IMR-90 (cell line): ENCODE results near the gene MINAR1. TPM values are rescaled to one million over a fixed set of nuclear protein-coding genes. Genes with fewer than 3 reads are reported as not detected.

Source experiments
- ATAC-seq: fragments of 200-7000 bp; cut with Tn5 transposase; 2 replicates; pipeline ENCODE4 v1.9.1; 2020; ENCODE audit warnings: low read depth, mild to moderate bottlenecking, moderate library complexity
- BruUV-seq: library from RNA; stranded (reverse); fragments of 400-500 nt; replicated peaks from 2 replicates; lab custom pipeline; 2021; lab: Mats Ljungman, UMichigan
- CTCF ChIA-PET: fragments of 300-600 bp; formaldehyde crosslinking; extraction: SDS; loops from one replicate; lab custom pipeline; 2021; ENCODE audit warnings: antibody characterized with exemption; lab: Yijun Ruan, JAX
- POLR2A ChIA-PET: fragments of 300-600 bp; sonication (Branson Sonifier 250); formaldehyde crosslinking; loops from one replicate; lab custom pipeline; 2022; ENCODE audit warnings: antibody characterized with exemption; ENCODE audit not compliant: unreplicated experiment; lab: Charles Lee
- DNase-seq: peaks from one replicate; pipeline ENCODE4 v3.0.0; 2013
- H2AFZ ChIP-seq: replicated peaks from 2 replicates; pipeline ENCODE3; 2013; ENCODE audit warnings: low read length, mild to moderate bottlenecking; ENCODE audit not compliant: poor library complexity
- H2AK5ac ChIP-seq: 2 replicates; pipeline ENCODE4 v1.6.1; 2013; ENCODE audit warnings: low read depth, low read length, inconsistent platforms
- H2AK9ac ChIP-seq: replicated peaks from 2 replicates; pipeline ENCODE3; 2013; ENCODE audit warnings: mild to moderate bottlenecking, low read depth, low read length, moderate library complexity; ENCODE audit not compliant: poor library complexity
- H2BK120ac ChIP-seq: 2 replicates; pipeline ENCODE4 v1.6.1; 2013; ENCODE audit warnings: low read depth, low read length, inconsistent platforms
- H2BK15ac ChIP-seq: 3 replicates; pipeline ENCODE4 v1.6.1; 2013; ENCODE audit warnings: low read depth, low read length, inconsistent platforms
- H2BK20ac ChIP-seq: 2 replicates; pipeline ENCODE4 v1.6.1; 2013; ENCODE audit warnings: low read depth, mild to moderate bottlenecking, inconsistent platforms, low read length, moderate library complexity
- H2BK5ac ChIP-seq: 2 replicates; pipeline ENCODE4 v1.6.1; 2013; ENCODE audit warnings: mild to moderate bottlenecking, low read depth, low read length, inconsistent platforms; ENCODE audit not compliant: poor library complexity, severe bottlenecking
- H3K14ac ChIP-seq: replicated peaks from 2 replicates; pipeline ENCODE4 v1.6.1; 2013; ENCODE audit warnings: low read depth, low read length, inconsistent platforms
- H3K18ac ChIP-seq: 2 replicates; pipeline ENCODE4 v1.6.1; 2013; ENCODE audit warnings: low read depth, low read length, control low read depth
- H3K23ac ChIP-seq: 2 replicates; pipeline ENCODE4 v1.6.1; 2013; ENCODE audit warnings: low read depth, low read length, inconsistent platforms
- H3K27ac ChIP-seq: 2 replicates; pipeline ENCODE4 v1.5.1; 2013; ENCODE audit warnings: mild to moderate bottlenecking, control low read depth, low read length; ENCODE audit not compliant: insufficient read depth
- H3K27me3 ChIP-seq: 2 replicates; pipeline ENCODE4 v1.6.1; 2013; ENCODE audit warnings: low read length; ENCODE audit not compliant: control insufficient read depth, insufficient read depth
- H3K36me3 ChIP-seq: 2 replicates; pipeline ENCODE4 v1.6.1; 2013; ENCODE audit warnings: low read length, mixed read lengths; ENCODE audit not compliant: control insufficient read depth, insufficient read depth
- H3K4ac ChIP-seq: 2 replicates; pipeline ENCODE4 v1.6.1; 2013; ENCODE audit warnings: low read depth, low read length, inconsistent platforms
- H3K4me1 ChIP-seq: 2 replicates; pipeline ENCODE4 v1.6.1; 2013; ENCODE audit warnings: low read length, mixed read lengths; ENCODE audit not compliant: control insufficient read depth, insufficient read depth
- H3K4me2 ChIP-seq: 2 replicates; pipeline ENCODE4 v1.6.1; 2013; ENCODE audit warnings: low read depth, mild to moderate bottlenecking, control low read depth, low read length, moderate library complexity
- H3K4me3 ChIP-seq: 2 replicates; pipeline ENCODE4 v1.5.1; 2013; ENCODE audit warnings: low read depth, mild to moderate bottlenecking, control low read depth, low read length, moderate library complexity; ENCODE audit not compliant: insufficient read depth
- H3K56ac ChIP-seq: 2 replicates; pipeline ENCODE4 v1.6.1; 2013; ENCODE audit warnings: low read length, inconsistent platforms; ENCODE audit not compliant: insufficient read depth; ENCODE audit errors: extremely low read depth
- H3K79me1 ChIP-seq, 2 experiments: 2 replicates each; pipeline ENCODE4 v1.6.1; 2013; ENCODE audit warnings: low read length in 2 of 2, inconsistent platforms in 1 of 2, low read depth in 1 of 2
- H3K9ac ChIP-seq: 2 replicates; pipeline ENCODE4 v1.6.1; 2013; ENCODE audit warnings: low read depth, low read length, control low read depth
- H3K9me1 ChIP-seq: 2 replicates; pipeline ENCODE4 v1.6.1; 2013; ENCODE audit warnings: low read length, inconsistent platforms; ENCODE audit not compliant: insufficient read depth
- H3K9me3 ChIP-seq: 2 replicates; pipeline ENCODE4 v1.6.1; 2013; ENCODE audit warnings: low read length; ENCODE audit not compliant: control insufficient read depth, insufficient read depth
- H4K20me1 ChIP-seq: 2 replicates; pipeline ENCODE4 v1.6.1; 2013; ENCODE audit warnings: low read length, inconsistent platforms; ENCODE audit not compliant: insufficient read depth
- H4K5ac ChIP-seq: 2 replicates; pipeline ENCODE4 v1.6.1; 2013; ENCODE audit warnings: mild to moderate bottlenecking, low read depth, low read length, control low read depth
- H4K8ac ChIP-seq, 2 experiments: 2 replicates each; pipeline ENCODE4 v1.6.1; 2013; ENCODE audit warnings: low read depth in 2 of 2, low read length in 2 of 2, control low read depth in 1 of 2, inconsistent platforms in 1 of 2
- H4K91ac ChIP-seq: 2 replicates; pipeline ENCODE4 v1.6.1; 2013; ENCODE audit warnings: low read depth, low read length, inconsistent platforms; ENCODE audit not compliant: insufficient read depth
- CEBPB ChIP-seq: IDR thresholded peaks from 2 replicates; pipeline ENCODE4 v1.6.1; 2012; ENCODE audit warnings: low read depth, low read length, improper control_type of control experiment
- CHD1 ChIP-seq: IDR thresholded peaks from 2 replicates; pipeline ENCODE4 v1.6.1; 2012; ENCODE audit warnings: low read depth, low read length, improper control_type of control experiment
- FOS ChIP-seq: fragments of 150-350 bp; IDR thresholded peaks from 2 replicates; pipeline ENCODE4 v1.6.1; 2016; ENCODE audit warnings: low read depth, low read length
- MAFK ChIP-seq: IDR thresholded peaks from 2 replicates; pipeline ENCODE4 v1.6.1; 2012; ENCODE audit warnings: low read depth, low read length, improper control_type of control experiment
- MXI1 ChIP-seq: IDR thresholded peaks from 2 replicates; pipeline ENCODE4 v1.6.1; 2012; ENCODE audit warnings: low read depth, mild to moderate bottlenecking, low read length, moderate library complexity, borderline replicate concordance
- NFE2L2 ChIP-seq: fragments of 150-350 bp; IDR thresholded peaks from 2 replicates; pipeline ENCODE4 v1.6.1; 2016; ENCODE audit warnings: low read depth, mild to moderate bottlenecking, low read length
- RAD21 ChIP-seq: IDR thresholded peaks from 2 replicates; pipeline ENCODE4 v1.6.1; 2012; ENCODE audit warnings: low read length, improper control_type of control experiment
- RCOR1 ChIP-seq: IDR thresholded peaks from 2 replicates; pipeline ENCODE4 v1.6.1; 2012; ENCODE audit warnings: mild to moderate bottlenecking, low read length, improper control_type of control experiment; ENCODE audit not compliant: insufficient replicate concordance
- RFX5 ChIP-seq: IDR thresholded peaks from 2 replicates; pipeline ENCODE4 v1.8.0; 2012; ENCODE audit warnings: low read depth, mild to moderate bottlenecking, low read length, moderate library complexity
- WGBS, 2 experiments: methylation state at CpG; one replicate each; pipeline versions ENCODE4 v1.1.5 to v1.1.7; 2013; ENCODE audit warnings: missing lambda C conversion rate in 2 of 2; ENCODE audit not compliant: insufficient read length in 1 of 2; ENCODE audit errors: extremely low coverage in 2 of 2; 5-methylcytosine and 5-hydroxymethylcytosine counted together
- dilution Hi-C: fragments of 300-500 bp; cut with HindIII; formaldehyde crosslinking; loops from one replicate; pipeline ENCODE4 v1.14.3; 2018; ENCODE audit warnings: low sequenced_read_pairs; ENCODE audit not compliant: unreplicated experiment
- in situ Hi-C: fragments of 300-500 bp; cut with MboI; formaldehyde crosslinking; loops from 3 replicates; pipeline ENCODE4 v1.14.3; 2019; ENCODE audit warnings: low sequenced_read_pairs, inconsistent platforms, mixed read lengths
- intact Hi-C: fragments of 100-400 bp; cut with micrococcal nuclease; formaldehyde crosslinking; loops from 2 replicates; pipeline ENCODE4 v1.10.0; 2022
- polyA plus RNA-seq, 3 experiments: library from polyadenylated mRNA; depleted of rRNA; stranded (reverse); fragments of >200 nt; gene quantifications; 2 replicates each; pipeline ENCODE4 v1.2.3, GENCODE V29; 2012; ENCODE audit warnings: low replicate concordance in 1 of 3
- total RNA-seq: library from RNA; depleted of rRNA; stranded (reverse); fragments of >200 nt; gene quantifications from 2 replicates; pipeline ENCODE4 v1.2.3, GENCODE V29; 2012
- TF ChIP-seq, protein P1 (sequence below): fragments of 150-350 bp; IDR thresholded peaks from 2 replicates; pipeline ENCODE4 v1.6.1; 2016; ENCODE audit warnings: low read depth, mild to moderate bottlenecking, low read length, moderate library complexity, borderline replicate concordance
- TF ChIP-seq, protein P2 (sequence below): fragments of 150-350 bp; IDR thresholded peaks from 2 replicates; pipeline ENCODE4 v1.6.1; 2017; ENCODE audit warnings: mild to moderate bottlenecking, antibody characterized with exemption, low read length, low read depth
- TF ChIP-seq, protein P3 (sequence below): conservative IDR thresholded peaks from 2 replicates; pipeline ENCODE4 v1.5.1; 2012; ENCODE audit warnings: mild to moderate bottlenecking, low read depth, low read length, improper control_type of control experiment

Gene MINAR1
- total and polyA plus RNA-seq, 2 of the 4 experiments (the other 2 are of a cell fraction), result 0.65 to 1.6 TPM

DNA sequence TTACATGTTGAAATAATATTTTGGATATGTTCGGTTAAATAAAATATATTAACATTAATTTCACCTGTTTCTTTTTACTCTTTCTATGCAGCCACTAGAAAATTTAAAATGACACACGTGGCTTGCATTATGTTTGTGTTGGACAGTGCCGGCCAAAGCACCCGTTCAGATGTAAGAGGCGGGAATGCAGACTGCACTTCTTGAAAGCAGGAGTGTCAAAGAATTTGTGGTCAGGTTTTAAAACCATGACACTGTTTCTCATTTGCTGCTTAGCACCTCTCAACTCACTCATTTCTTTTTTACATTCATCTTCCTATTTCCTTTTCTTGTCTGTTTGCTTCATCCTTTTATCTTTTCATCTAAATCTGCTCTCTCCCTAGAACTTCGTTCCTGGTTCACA is 35.3 kb upstream of the MINAR1 start:
- Histone ChIP-seq H3K18ac (no peak overlapping the region), H3K79me1 (peaks cover 3 to 4% of the 10 kb centered on the region in 2 experiments; a peak in 1 of 4 replicates), H3K4me1 (peaks cover 6% of the 10 kb centered on the region; the same call in 1 of the 2 replicates), H3K4me3 (no peak overlapping the region), H3K36me3 (no peaks in the 10 kb centered on the region), H2BK120ac (no peak overlapping the region), H2BK15ac (no peak overlapping the region), H3K9me3 (no peaks in the 10 kb centered on the region), H2BK20ac (no peak overlapping the region), H4K20me1 (peaks cover 4% of the 10 kb centered on the region), H3K14ac (no peak overlapping the region), H4K91ac (no peak overlapping the region), H3K56ac (no peak overlapping the region), H3K23ac (no peak overlapping the region), H2AFZ (no peak overlapping the region), H2AK5ac (no peak overlapping the region), H3K4ac (no peak overlapping the region), H3K27ac (no peak overlapping the region), H3K27me3 (no peaks in the 10 kb centered on the region), H3K9me1 (peaks cover 4% of the 10 kb centered on the region; the same call in 1 of the 2 replicates), H2AK9ac (no peak overlapping the region), H2BK5ac (no peak overlapping the region), H3K4me2 (no peak overlapping the region), H4K8ac (no peak overlapping the region), H4K5ac (no peak overlapping the region), H3K9ac (no peak overlapping the region)
- intact Hi-C loops (no loop called here), dilution Hi-C loops (no loop called here), in situ Hi-C loops (no loop called here)
- ChIA-PET POLR2A (no interaction called here), CTCF (no interaction called here)
- DNase-seq (no peak), ATAC-seq (no peak)
- TF ChIP-seq CHD1, result no peak
- TF ChIP-seq MXI1, result no peak
- TF ChIP-seq, protein P1, sequence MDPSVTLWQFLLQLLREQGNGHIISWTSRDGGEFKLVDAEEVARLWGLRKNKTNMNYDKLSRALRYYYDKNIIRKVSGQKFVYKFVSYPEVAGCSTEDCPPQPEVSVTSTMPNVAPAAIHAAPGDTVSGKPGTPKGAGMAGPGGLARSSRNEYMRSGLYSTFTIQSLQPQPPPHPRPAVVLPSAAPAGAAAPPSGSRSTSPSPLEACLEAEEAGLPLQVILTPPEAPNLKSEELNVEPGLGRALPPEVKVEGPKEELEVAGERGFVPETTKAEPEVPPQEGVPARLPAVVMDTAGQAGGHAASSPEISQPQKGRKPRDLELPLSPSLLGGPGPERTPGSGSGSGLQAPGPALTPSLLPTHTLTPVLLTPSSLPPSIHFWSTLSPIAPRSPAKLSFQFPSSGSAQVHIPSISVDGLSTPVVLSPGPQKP, result no peak
- TF ChIP-seq RAD21, result no peak
- TF ChIP-seq, protein P2, sequence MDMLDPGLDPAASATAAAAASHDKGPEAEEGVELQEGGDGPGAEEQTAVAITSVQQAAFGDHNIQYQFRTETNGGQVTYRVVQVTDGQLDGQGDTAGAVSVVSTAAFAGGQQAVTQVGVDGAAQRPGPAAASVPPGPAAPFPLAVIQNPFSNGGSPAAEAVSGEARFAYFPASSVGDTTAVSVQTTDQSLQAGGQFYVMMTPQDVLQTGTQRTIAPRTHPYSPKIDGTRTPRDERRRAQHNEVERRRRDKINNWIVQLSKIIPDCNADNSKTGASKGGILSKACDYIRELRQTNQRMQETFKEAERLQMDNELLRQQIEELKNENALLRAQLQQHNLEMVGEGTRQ, result no peak
- TF ChIP-seq FOS, result no peak
- TF ChIP-seq NFE2L2, result no peak
- TF ChIP-seq RCOR1, result no peak
- no peak for TF ChIP-seq MAFK
- TF ChIP-seq, protein P3, sequence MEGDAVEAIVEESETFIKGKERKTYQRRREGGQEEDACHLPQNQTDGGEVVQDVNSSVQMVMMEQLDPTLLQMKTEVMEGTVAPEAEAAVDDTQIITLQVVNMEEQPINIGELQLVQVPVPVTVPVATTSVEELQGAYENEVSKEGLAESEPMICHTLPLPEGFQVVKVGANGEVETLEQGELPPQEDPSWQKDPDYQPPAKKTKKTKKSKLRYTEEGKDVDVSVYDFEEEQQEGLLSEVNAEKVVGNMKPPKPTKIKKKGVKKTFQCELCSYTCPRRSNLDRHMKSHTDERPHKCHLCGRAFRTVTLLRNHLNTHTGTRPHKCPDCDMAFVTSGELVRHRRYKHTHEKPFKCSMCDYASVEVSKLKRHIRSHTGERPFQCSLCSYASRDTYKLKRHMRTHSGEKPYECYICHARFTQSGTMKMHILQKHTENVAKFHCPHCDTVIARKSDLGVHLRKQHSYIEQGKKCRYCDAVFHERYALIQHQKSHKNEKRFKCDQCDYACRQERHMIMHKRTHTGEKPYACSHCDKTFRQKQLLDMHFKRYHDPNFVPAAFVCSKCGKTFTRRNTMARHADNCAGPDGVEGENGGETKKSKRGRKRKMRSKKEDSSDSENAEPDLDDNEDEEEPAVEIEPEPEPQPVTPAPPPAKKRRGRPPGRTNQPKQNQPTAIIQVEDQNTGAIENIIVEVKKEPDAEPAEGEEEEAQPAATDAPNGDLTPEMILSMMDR, result no peak
- no peak for TF ChIP-seq CEBPB
- no peak for TF ChIP-seq RFX5
- BruUV-seq, result no TSS peak
- WGBS, 2 experiments, result 83% methylated on average over 1 of the region's 6 CpGs; no CpG with 5 or more reads in 1 of the 2 experiments
